WTC11 (cell line): Measurements from ENCODE around the gene ANKRD52. TPM values are rescaled to one million over a fixed set of nuclear protein-coding genes. Genes with fewer than 3 reads are reported as not detected.

ENCODE experiments used
- ATAC-seq: fragments of 200-7000 bp; cut with Tn5 transposase; 2 replicates; pipeline ENCODE4 v1.10.0; 2021; ENCODE audit warnings: mild to moderate bottlenecking, moderate library complexity
- CTCF ChIA-PET: fragments of 300-600 bp; sonication (Branson Sonifier 250); formaldehyde crosslinking; loops from one replicate; lab custom pipeline; 2021; ENCODE audit warnings: antibody characterized with exemption; lab: Charles Lee
- POLR2A ChIA-PET: fragments of 350-600 bp; sonication (Branson Sonifier 250); formaldehyde crosslinking; loops from one replicate; lab custom pipeline; 2021; ENCODE audit warnings: antibody characterized with exemption; lab: Charles Lee
- DNase-seq: peaks from one replicate; pipeline ENCODE4 v3.0.0; 2021; ENCODE audit warnings: low spot score
- H3K27ac Mint-ChIP-seq: 2 replicates; pipeline ENCODE4 v1.8.0; 2021; ENCODE audit warnings: mixed read lengths
- H3K27me3 Mint-ChIP-seq: 2 replicates; pipeline ENCODE4 v1.8.0; 2021; ENCODE audit warnings: low read depth, mild to moderate bottlenecking, moderate library complexity, mixed read lengths
- H3K36me3 Mint-ChIP-seq: 2 replicates; pipeline ENCODE4 v1.8.0; 2021; ENCODE audit warnings: mixed read lengths
- H3K4me1 Mint-ChIP-seq: 2 replicates; pipeline ENCODE4 v1.8.0; 2022; ENCODE audit warnings: mixed read lengths
- H3K4me3 Mint-ChIP-seq: 2 replicates; pipeline ENCODE4 v1.8.0; 2021; ENCODE audit warnings: mild to moderate bottlenecking, moderate library complexity, mixed read lengths
- H3K9me3 Mint-ChIP-seq: 2 replicates; pipeline ENCODE4 v1.8.0; 2021; ENCODE audit warnings: mixed read lengths
- ELF4 ChIP-seq: sonication (generic); formaldehyde crosslinking; IDR thresholded peaks from 2 replicates; pipeline ENCODE4 v1.8.1; 2022; ENCODE audit warnings: low read depth, mild to moderate bottlenecking, moderate library complexity, missing genetic modification reagents
- ETV6 ChIP-seq: sonication (generic); formaldehyde crosslinking; IDR thresholded peaks from 2 replicates; pipeline ENCODE4 v1.8.1; 2022; ENCODE audit warnings: mild to moderate bottlenecking, missing genetic modification reagents
- FOXJ3 ChIP-seq: sonication (generic); formaldehyde crosslinking; IDR thresholded peaks from 2 replicates; pipeline ENCODE4 v1.9.0; 2021; ENCODE audit warnings: missing genetic modification reagents, mild to moderate bottlenecking, borderline replicate concordance
- FOXK1 ChIP-seq: sonication (generic); formaldehyde crosslinking; IDR thresholded peaks from 2 replicates; pipeline ENCODE4 v1.8.0; 2022; ENCODE audit warnings: mild to moderate bottlenecking, moderate library complexity, missing genetic modification reagents
- GRHL2 ChIP-seq: fragments of 250-450 bp; sonication (Bioruptor Pico); IDR thresholded peaks from 2 replicates; pipeline ENCODE4 v1.8.0; 2022; ENCODE audit warnings: mild to moderate bottlenecking, moderate library complexity; ENCODE audit not compliant: insufficient replicate concordance, severe bottlenecking
- IRF2 ChIP-seq: sonication (generic); formaldehyde crosslinking; IDR thresholded peaks from 2 replicates; pipeline ENCODE4 v1.8.0; 2022; ENCODE audit warnings: low read depth, missing genetic modification reagents, borderline replicate concordance
- PRRX2 ChIP-seq: fragments of 250-450 bp; sonication (Bioruptor Pico); IDR thresholded peaks from 2 replicates; pipeline ENCODE4 v1.8.0; 2021; ENCODE audit warnings: mild to moderate bottlenecking
- SMAD3 ChIP-seq: sonication (generic); formaldehyde crosslinking; IDR thresholded peaks from 2 replicates; pipeline ENCODE4 v1.8.0; 2022; ENCODE audit warnings: missing genetic modification reagents, mild to moderate bottlenecking, borderline replicate concordance
- SP1 ChIP-seq: sonication (generic); formaldehyde crosslinking; conservative IDR thresholded peaks from 2 replicates; pipeline ENCODE4 v1.8.1; 2022; ENCODE audit warnings: missing genetic modification reagents
- TCF7 ChIP-seq: sonication (generic); formaldehyde crosslinking; IDR thresholded peaks from 2 replicates; pipeline ENCODE4 v1.8.0; 2022; ENCODE audit warnings: mild to moderate bottlenecking, low read depth, missing genetic modification reagents, moderate library complexity
- TEAD4 ChIP-seq: sonication (generic); formaldehyde crosslinking; IDR thresholded peaks from 2 replicates; pipeline ENCODE4 v1.8.0; 2022; ENCODE audit warnings: mild to moderate bottlenecking, missing genetic modification reagents
- total RNA-seq: library from RNA; stranded (reverse); gene quantifications from 3 replicates; pipeline ENCODE4 v1.2.3, GENCODE V29; 2021
- TF ChIP-seq, protein P1 (sequence below): sonication (generic); formaldehyde crosslinking; IDR thresholded peaks from 2 replicates; pipeline ENCODE4 v1.8.1; 2022; ENCODE audit warnings: mild to moderate bottlenecking, moderate library complexity, missing genetic modification reagents
- TF ChIP-seq, protein P2 (sequence below): sonication (generic); formaldehyde crosslinking; IDR thresholded peaks from 2 replicates; pipeline ENCODE4 v1.8.0; 2022; ENCODE audit warnings: mild to moderate bottlenecking, missing genetic modification reagents
- TF ChIP-seq, protein P3 (sequence below): sonication (generic); formaldehyde crosslinking; IDR thresholded peaks from 2 replicates; pipeline ENCODE4 v1.8.0; 2022; ENCODE audit warnings: mild to moderate bottlenecking, missing genetic modification reagents
- TF ChIP-seq, protein P4 (sequence below): sonication (generic); formaldehyde crosslinking; IDR thresholded peaks from 2 replicates; pipeline ENCODE4 v1.8.0; 2022; ENCODE audit warnings: mild to moderate bottlenecking, missing genetic modification reagents
- TF ChIP-seq, protein P5 (sequence below): sonication (generic); formaldehyde crosslinking; conservative IDR thresholded peaks from 2 replicates; pipeline ENCODE4 v1.8.1; 2022; ENCODE audit warnings: mild to moderate bottlenecking, missing genetic modification reagents
- TF ChIP-seq, protein P6 (sequence below): fragments of 200-600 bp; IDR thresholded peaks from 2 replicates; pipeline ENCODE4 v1.8.0; 2022; ENCODE audit warnings: antibody characterized with exemption
- TF ChIP-seq, protein P7 (sequence below): fragments of 250-450 bp; sonication (Bioruptor Pico); IDR thresholded peaks from 2 replicates; pipeline ENCODE4 v1.9.0; 2021; ENCODE audit warnings: mild to moderate bottlenecking, borderline replicate concordance
- TF ChIP-seq, protein P8 (sequence below): sonication (generic); formaldehyde crosslinking; IDR thresholded peaks from 2 replicates; pipeline ENCODE4 v1.8.1; 2022; ENCODE audit warnings: mild to moderate bottlenecking, missing genetic modification reagents, moderate library complexity, borderline replicate concordance

The ANKRD52 gene
- total RNA-seq, 1 experiment from 2014 or later, result 41.2 TPM

DNA sequence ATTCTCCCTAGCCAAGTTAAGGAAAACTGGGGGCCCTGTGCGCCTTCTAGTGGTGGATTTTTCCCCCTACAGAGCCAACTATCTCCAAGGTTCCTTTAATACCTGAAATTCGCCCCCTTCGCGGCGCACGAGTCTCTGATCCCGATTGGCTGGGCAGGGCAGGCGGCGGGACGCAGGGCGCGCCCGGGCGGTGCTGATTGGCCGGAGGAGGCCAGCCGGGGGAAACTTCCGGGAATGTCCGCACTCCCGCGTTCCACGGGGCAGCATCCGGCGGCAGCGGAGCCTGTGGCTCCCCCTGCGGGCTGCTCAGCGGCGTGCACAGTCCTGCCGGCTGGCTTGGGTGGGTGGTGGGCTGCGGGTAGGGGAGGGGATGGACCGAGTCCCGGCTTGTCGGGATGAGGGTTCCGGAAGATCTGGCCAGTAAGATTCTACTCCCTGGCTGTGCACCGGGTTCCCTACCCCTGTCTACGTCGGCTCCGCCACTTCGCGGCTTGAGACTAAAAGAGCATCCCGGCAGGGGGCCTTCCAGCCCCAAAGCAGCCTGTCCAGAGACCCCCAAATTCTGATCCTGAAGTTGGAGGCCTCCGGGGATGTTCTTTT is 34.0 kb downstream of the ANKRD52 start, which contains the start of gene NABP2 (continued):
- TF ChIP-seq, protein P1, sequence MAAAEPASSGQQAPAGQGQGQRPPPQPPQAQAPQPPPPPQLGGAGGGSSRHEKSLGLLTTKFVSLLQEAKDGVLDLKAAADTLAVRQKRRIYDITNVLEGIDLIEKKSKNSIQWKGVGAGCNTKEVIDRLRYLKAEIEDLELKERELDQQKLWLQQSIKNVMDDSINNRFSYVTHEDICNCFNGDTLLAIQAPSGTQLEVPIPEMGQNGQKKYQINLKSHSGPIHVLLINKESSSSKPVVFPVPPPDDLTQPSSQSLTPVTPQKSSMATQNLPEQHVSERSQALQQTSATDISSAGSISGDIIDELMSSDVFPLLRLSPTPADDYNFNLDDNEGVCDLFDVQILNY, result peak; percentile 92
- TF ChIP-seq, protein P2, sequence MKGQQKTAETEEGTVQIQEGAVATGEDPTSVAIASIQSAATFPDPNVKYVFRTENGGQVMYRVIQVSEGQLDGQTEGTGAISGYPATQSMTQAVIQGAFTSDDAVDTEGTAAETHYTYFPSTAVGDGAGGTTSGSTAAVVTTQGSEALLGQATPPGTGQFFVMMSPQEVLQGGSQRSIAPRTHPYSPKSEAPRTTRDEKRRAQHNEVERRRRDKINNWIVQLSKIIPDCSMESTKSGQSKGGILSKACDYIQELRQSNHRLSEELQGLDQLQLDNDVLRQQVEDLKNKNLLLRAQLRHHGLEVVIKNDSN (CRISPR knock-in tag), result peak; percentile 54
- TF ChIP-seq, protein P3, sequence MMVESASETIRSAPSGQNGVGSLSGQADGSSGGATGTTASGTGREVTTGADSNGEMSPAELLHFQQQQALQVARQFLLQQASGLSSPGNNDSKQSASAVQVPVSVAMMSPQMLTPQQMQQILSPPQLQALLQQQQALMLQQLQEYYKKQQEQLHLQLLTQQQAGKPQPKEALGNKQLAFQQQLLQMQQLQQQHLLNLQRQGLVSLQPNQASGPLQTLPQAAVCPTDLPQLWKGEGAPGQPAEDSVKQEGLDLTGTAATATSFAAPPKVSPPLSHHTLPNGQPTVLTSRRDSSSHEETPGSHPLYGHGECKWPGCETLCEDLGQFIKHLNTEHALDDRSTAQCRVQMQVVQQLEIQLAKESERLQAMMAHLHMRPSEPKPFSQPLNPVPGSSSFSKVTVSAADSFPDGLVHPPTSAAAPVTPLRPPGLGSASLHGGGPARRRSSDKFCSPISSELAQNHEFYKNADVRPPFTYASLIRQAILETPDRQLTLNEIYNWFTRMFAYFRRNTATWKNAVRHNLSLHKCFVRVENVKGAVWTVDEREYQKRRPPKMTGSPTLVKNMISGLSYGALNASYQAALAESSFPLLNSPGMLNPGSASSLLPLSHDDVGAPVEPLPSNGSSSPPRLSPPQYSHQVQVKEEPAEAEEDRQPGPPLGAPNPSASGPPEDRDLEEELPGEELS (CRISPR knock-in tag), result peak; percentile 91
- TF ChIP-seq TCF7 (CRISPR knock-in tag) (no peak), ETV6 (CRISPR knock-in tag) (peak; percentile 89), TEAD4 (CRISPR knock-in tag) (no peak), SMAD3 (CRISPR knock-in tag) (no peak), FOXK1 (CRISPR knock-in tag) (peak; percentile 89)
- TF ChIP-seq, protein P4, sequence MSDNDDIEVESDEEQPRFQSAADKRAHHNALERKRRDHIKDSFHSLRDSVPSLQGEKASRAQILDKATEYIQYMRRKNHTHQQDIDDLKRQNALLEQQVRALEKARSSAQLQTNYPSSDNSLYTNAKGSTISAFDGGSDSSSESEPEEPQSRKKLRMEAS (CRISPR knock-in tag), result peak; percentile 81; the same call in 1 of the 2 replicates

DNA sequence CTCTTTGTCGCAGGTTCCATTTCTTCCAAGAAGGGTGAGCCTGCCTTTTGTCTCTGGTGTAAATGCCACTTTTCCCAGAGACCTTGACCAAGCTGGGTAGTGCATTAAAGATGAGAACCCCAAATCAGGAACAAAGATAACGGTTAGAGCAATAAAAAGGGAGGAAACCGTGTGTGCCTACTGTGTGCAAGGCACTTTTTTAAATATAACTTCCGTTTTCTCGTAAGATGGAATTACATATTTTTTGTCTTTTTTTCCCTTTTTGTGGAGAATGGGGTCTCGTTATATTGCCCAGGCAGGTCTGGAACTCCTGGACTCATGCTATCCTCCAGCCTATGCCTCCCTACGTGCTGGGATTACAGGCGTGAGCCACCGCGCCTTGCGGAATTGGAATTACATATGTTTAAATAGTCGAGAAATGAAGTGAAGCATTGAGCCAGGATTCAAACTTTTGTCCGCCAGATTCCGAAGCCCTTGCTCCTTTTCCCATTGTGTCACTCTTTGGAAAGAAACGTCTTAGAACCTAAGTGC is 34.5 kb downstream of the ANKRD52 start:
- TF ChIP-seq FOXJ3 (CRISPR knock-in tag) (no peak), PRRX2 (CRISPR knock-in tag) (no peak), GRHL2 (no peak), SP1 (CRISPR knock-in tag) (no peak), FOXK1 (CRISPR knock-in tag) (no peak), ELF4 (CRISPR knock-in tag) (no peak), IRF2 (CRISPR knock-in tag) (no peak)
- TF ChIP-seq, protein P5, sequence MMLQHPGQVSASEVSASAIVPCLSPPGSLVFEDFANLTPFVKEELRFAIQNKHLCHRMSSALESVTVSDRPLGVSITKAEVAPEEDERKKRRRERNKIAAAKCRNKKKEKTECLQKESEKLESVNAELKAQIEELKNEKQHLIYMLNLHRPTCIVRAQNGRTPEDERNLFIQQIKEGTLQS (CRISPR knock-in tag), result no peak
- TF ChIP-seq, protein P6, sequence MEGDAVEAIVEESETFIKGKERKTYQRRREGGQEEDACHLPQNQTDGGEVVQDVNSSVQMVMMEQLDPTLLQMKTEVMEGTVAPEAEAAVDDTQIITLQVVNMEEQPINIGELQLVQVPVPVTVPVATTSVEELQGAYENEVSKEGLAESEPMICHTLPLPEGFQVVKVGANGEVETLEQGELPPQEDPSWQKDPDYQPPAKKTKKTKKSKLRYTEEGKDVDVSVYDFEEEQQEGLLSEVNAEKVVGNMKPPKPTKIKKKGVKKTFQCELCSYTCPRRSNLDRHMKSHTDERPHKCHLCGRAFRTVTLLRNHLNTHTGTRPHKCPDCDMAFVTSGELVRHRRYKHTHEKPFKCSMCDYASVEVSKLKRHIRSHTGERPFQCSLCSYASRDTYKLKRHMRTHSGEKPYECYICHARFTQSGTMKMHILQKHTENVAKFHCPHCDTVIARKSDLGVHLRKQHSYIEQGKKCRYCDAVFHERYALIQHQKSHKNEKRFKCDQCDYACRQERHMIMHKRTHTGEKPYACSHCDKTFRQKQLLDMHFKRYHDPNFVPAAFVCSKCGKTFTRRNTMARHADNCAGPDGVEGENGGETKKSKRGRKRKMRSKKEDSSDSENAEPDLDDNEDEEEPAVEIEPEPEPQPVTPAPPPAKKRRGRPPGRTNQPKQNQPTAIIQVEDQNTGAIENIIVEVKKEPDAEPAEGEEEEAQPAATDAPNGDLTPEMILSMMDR, result no peak
- TF ChIP-seq, protein P7, sequence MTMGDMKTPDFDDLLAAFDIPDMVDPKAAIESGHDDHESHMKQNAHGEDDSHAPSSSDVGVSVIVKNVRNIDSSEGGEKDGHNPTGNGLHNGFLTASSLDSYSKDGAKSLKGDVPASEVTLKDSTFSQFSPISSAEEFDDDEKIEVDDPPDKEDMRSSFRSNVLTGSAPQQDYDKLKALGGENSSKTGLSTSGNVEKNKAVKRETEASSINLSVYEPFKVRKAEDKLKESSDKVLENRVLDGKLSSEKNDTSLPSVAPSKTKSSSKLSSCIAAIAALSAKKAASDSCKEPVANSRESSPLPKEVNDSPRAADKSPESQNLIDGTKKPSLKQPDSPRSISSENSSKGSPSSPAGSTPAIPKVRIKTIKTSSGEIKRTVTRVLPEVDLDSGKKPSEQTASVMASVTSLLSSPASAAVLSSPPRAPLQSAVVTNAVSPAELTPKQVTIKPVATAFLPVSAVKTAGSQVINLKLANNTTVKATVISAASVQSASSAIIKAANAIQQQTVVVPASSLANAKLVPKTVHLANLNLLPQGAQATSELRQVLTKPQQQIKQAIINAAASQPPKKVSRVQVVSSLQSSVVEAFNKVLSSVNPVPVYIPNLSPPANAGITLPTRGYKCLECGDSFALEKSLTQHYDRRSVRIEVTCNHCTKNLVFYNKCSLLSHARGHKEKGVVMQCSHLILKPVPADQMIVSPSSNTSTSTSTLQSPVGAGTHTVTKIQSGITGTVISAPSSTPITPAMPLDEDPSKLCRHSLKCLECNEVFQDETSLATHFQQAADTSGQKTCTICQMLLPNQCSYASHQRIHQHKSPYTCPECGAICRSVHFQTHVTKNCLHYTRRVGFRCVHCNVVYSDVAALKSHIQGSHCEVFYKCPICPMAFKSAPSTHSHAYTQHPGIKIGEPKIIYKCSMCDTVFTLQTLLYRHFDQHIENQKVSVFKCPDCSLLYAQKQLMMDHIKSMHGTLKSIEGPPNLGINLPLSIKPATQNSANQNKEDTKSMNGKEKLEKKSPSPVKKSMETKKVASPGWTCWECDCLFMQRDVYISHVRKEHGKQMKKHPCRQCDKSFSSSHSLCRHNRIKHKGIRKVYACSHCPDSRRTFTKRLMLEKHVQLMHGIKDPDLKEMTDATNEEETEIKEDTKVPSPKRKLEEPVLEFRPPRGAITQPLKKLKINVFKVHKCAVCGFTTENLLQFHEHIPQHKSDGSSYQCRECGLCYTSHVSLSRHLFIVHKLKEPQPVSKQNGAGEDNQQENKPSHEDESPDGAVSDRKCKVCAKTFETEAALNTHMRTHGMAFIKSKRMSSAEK (CRISPR knock-in tag), result no peak
- TF ChIP-seq, protein P8, sequence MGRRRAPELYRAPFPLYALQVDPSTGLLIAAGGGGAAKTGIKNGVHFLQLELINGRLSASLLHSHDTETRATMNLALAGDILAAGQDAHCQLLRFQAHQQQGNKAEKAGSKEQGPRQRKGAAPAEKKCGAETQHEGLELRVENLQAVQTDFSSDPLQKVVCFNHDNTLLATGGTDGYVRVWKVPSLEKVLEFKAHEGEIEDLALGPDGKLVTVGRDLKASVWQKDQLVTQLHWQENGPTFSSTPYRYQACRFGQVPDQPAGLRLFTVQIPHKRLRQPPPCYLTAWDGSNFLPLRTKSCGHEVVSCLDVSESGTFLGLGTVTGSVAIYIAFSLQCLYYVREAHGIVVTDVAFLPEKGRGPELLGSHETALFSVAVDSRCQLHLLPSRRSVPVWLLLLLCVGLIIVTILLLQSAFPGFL (CRISPR knock-in tag), result no peak
- H3K27me3 Mint-ChIP-seq, result no peaks in the 10 kb centered on the region
- peaks cover 33% of the 10 kb centered on the region for H3K4me1 Mint-ChIP-seq
- ATAC-seq, result no peak
- ChIA-PET CTCF (interaction anchor here (1.1 to 3.1 kb wide), 2 partner anchors 17 to 34 kb away, joined by 6 to 35 read pairs; partner anchors contain the start of gene ANKRD52), POLR2A (interaction anchor here (2.3 kb wide), 1 partner anchor 36 kb away, joined by 8 read pairs; no protein-coding TSS in a partner anchor)
- no peak for DNase-seq
- H3K36me3 Mint-ChIP-seq, result peaks cover 7% of the 10 kb centered on the region
- H3K9me3 Mint-ChIP-seq, result no peaks in the 10 kb centered on the region
- peak overlapping the region; percentile 97 for H3K27ac Mint-ChIP-seq
- peak overlapping the region; percentile 98 for H3K4me3 Mint-ChIP-seq
